Measurements from ENCODE around the gene KLHL29.

- TF ChIP-seq MAX (IDR thresholded peaks at IDR 0.05), result no peak
- no peak for TF ChIP-seq YY1 (IDR thresholded peaks at IDR 0.05; ENCODE audit: low read depth)
- no peak for TF ChIP-seq RAD21 (IDR thresholded peaks at IDR 0.05; ENCODE audit: low read depth)
- no peak for TF ChIP-seq TCF12 (IDR thresholded peaks at IDR 0.05; ENCODE audit: low read depth)
- no peak for TF ChIP-seq USF1 (IDR thresholded peaks at IDR 0.05)
- no peak for TF ChIP-seq CREB1 (IDR thresholded peaks at IDR 0.05; ENCODE audit: low read depth)
- TF ChIP-seq EP300 (IDR thresholded peaks at IDR 0.05; ENCODE audit: borderline replicate concordance), result no peak
- no peak for TF ChIP-seq TAF1 (IDR thresholded peaks at IDR 0.05; ENCODE audit: low read depth)
- TF ChIP-seq ZBTB7A (IDR thresholded peaks at IDR 0.05; ENCODE audit: low read depth), result no peak
- no peak for TF ChIP-seq FOXM1 (IDR thresholded peaks at IDR 0.05; ENCODE audit: borderline replicate concordance, low read depth)
- no peak for TF ChIP-seq REST (IDR thresholded peaks at IDR 0.05; ENCODE audit: low read depth)
- no peak for TF ChIP-seq EGR1 (IDR thresholded peaks at IDR 0.05)
- TF ChIP-seq NFIC (IDR thresholded peaks at IDR 0.05), result no peak
- no peak for TF ChIP-seq CEBPB (IDR thresholded peaks at IDR 0.05)
Observed at GRCh38 chr2:23706613-23707078, 321.7 kb downstream of the KLHL29 start.

Measured in Ishikawa (cell line).